GM12875 (cell line): ENCODE results near the gene DDX20.
A peak's percentile ranks its signal among the peaks of the same experiment; 100 is the strongest.

Source experiments
- H3K4me3 ChIP-seq: one replicate; pipeline ENCODE4 v1.5.1; 2011; ENCODE audit warnings: low read depth, low read length, control low read depth
- CTCF ChIP-seq: IDR thresholded peaks from 2 replicates; pipeline ENCODE4 v1.5.1; 2011; ENCODE audit warnings: low read depth, mild to moderate bottlenecking, control low read depth, inconsistent platforms, low read length, moderate library complexity, borderline replicate concordance; ENCODE audit not compliant: insufficient read depth

DDX20 gene

GRCh38 chr1:111762332-111762731, 6.6 kb downstream of the DDX20 start:
- H3K4me3 ChIP-seq, result no peak overlapping the region
- TF ChIP-seq CTCF, result no peak

GRCh38 chr1:111768023-111768422, 12.3 kb downstream of the DDX20 start:
- TF ChIP-seq CTCF, result no peak
- no peak overlapping the region for H3K4me3 ChIP-seq

- TF ChIP-seq CTCF, result no peak
- no peak overlapping the region for H3K4me3 ChIP-seq
Measured at GRCh38 chr1:111768625-111769024, 12.9 kb downstream of the DDX20 start.

GRCh38 chr1:111769517-111770146, 13.9 kb downstream of the DDX20 start:
- peak; percentile 51; the same call in 1 of the 2 replicates for TF ChIP-seq CTCF

GRCh38 chr1:111770916-111771315, 15.2 kb downstream of the DDX20 start:
- no peak for TF ChIP-seq CTCF
- H3K4me3 ChIP-seq, result no peak overlapping the region

More at GRCh38 chr1:111769517-111770146, 13.9 kb downstream of the DDX20 start:
- no peak overlapping the region for H3K4me3 ChIP-seq

GRCh38 chr1:111775966-111776365, 20.3 kb downstream of the DDX20 start:
- no peak overlapping the region for H3K4me3 ChIP-seq
- no peak for TF ChIP-seq CTCF

DNA sequence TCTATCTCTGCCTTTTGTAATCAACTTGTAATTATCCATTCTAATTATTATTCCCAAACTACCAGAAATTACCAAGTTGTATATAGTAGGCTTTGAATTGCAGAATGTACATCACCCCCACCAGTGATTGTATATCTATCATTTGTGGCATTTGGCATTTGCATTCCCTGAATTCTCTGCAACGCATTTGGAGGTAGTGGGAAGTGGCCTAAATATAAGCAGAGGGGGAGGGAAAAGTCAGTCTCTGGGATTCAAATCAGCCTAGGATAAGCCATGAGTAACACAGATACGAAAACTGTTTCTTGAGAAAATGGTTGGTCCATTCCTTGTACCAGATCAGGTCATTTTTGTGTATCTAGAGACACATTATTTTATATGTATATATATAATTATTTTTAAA, 20.7 kb downstream of the DDX20 start:
- no peak for TF ChIP-seq CTCF
- no peak overlapping the region for H3K4me3 ChIP-seq
